Brain microvascular endothelial cell (primary cell): ENCODE data around the gene MAGEB4.

Source experiments
- DNase-seq: peaks from one replicate; pipeline ENCODE4 v3.0.0-alpha.2; 2020
- H3K27ac ChIP-seq: fragments of 250-450 bp; sonication (Bioruptor Pico); 2 replicates; pipeline ENCODE4 v1.5.1; 2020; ENCODE audit warnings: mild to moderate bottlenecking, moderate library complexity
- H3K27me3 ChIP-seq: fragments of 250-450 bp; sonication (Bioruptor Pico); replicated peaks from 2 replicates; pipeline ENCODE4 v1.5.1; 2020; ENCODE audit warnings: mild to moderate bottlenecking
- H3K36me3 ChIP-seq: fragments of 250-450 bp; sonication (Bioruptor Pico); replicated peaks from 2 replicates; pipeline ENCODE4 v1.5.1; 2020; ENCODE audit warnings: mild to moderate bottlenecking
- H3K4me3 ChIP-seq: 2 replicates; pipeline ENCODE4 v1.5.1; 2011; ENCODE audit warnings: low read depth, mild to moderate bottlenecking, control low read depth, low read length, moderate library complexity
- CTCF ChIP-seq: IDR thresholded peaks from 2 replicates; pipeline ENCODE4 v1.5.1; 2011; ENCODE audit warnings: low read depth, mild to moderate bottlenecking, moderate library complexity, low read length, control low read depth, inconsistent platforms; ENCODE audit errors: missing control alignments
- in situ Hi-C: cut with HindIII; loops from 2 replicates; pipeline ENCODE4 v1.10.0; 2017; ENCODE audit warnings: low sequenced_read_pairs, low pct_ligation_motif_present

MAGEB4 gene

GRCh38 chrX:30219372-30219771 is 22.4 kb upstream of the MAGEB4 start:
- no peak for TF ChIP-seq CTCF
- Histone ChIP-seq H3K27ac (no peak overlapping the region), H3K27me3 (no peaks in the 10 kb centered on the region), H3K36me3 (no peaks in the 10 kb centered on the region), H3K4me3 (no peak overlapping the region)
- no peak for DNase-seq
- in situ Hi-C loops = no loop called here

- Histone ChIP-seq H3K36me3 (no peaks in the 10 kb centered on the region), H3K4me3 (no peak overlapping the region), H3K27ac (no peak overlapping the region), H3K27me3 (no peaks in the 10 kb centered on the region)
- TF ChIP-seq CTCF = no peak
- DNase-seq = no peak
- in situ Hi-C loops = no loop called here
These were observed 21.1 kb upstream of the MAGEB4 start for GRCh38 chrX:30220661-30221060.

- Histone ChIP-seq H3K36me3 (no peaks in the 10 kb centered on the region), H3K27ac (no peak overlapping the region), H3K4me3 (no peak overlapping the region), H3K27me3 (no peaks in the 10 kb centered on the region)
- DNase-seq = no peak
- no peak for TF ChIP-seq CTCF
- in situ Hi-C loops = no loop called here
These were observed 17.3 kb upstream of the MAGEB4 start for GRCh38 chrX:30224536-30224935.

GRCh38 chrX:30228526-30228925 is 13.3 kb upstream of the MAGEB4 start:
- DNase-seq = no peak
- Histone ChIP-seq H3K27ac (no peak overlapping the region), H3K36me3 (no peaks in the 10 kb centered on the region), H3K27me3 (no peaks in the 10 kb centered on the region), H3K4me3 (no peak overlapping the region)
- in situ Hi-C loops = no loop called here
- TF ChIP-seq CTCF = no peak

GRCh38 chrX:30230395-30230794 is 11.4 kb upstream of the MAGEB4 start, which contains the start of gene MAGEB3:
Gene MAGEB3 (plus strand): TSS chrX:30230657. CDS start chrX:30235925, 5,268 bp downstream.
- in situ Hi-C loops = no loop called here

More at GRCh38 chrX:30230395-30230794, 11.4 kb upstream of the MAGEB4 start, which contains the start of gene MAGEB3:
- Histone ChIP-seq H3K27me3 (no peaks in the 10 kb centered on the region), H3K4me3 (no peak within 1 kb of the TSS), H3K36me3 (no peaks in the 10 kb centered on the region), H3K27ac (no peak within 1 kb of the TSS)
- DNase-seq = no peak
- TF ChIP-seq CTCF = no peak
